GM12878 (cell line): ENCODE data around the gene NUP214. TPM values are rescaled to one million over a fixed set of nuclear protein-coding genes. Genes with fewer than 3 reads are reported as not detected.

Experiments used
- ATAC-seq: fragments of 200-7000 bp; cut with Tn5 transposase; 3 replicates; pipeline ENCODE4 v1.9.1; 2020; ENCODE audit warnings: mild to moderate bottlenecking, moderate library complexity
- BruUV-seq: library from RNA; stranded (reverse); fragments of 400-500 nt; replicated peaks from 2 replicates; lab custom pipeline; 2021; lab: Mats Ljungman, UMichigan
- CTCF ChIA-PET: fragments of 300-600 bp; sonication (Branson Sonifier 250); formaldehyde crosslinking; extraction: SDS; loops from one replicate; lab custom pipeline; 2021; ENCODE audit warnings: inconsistent platforms; lab: Yijun Ruan, JAX
- POLR2A ChIA-PET: fragments of 350-600 bp; formaldehyde crosslinking; extraction: SDS; loops from one replicate; lab custom pipeline; 2021; ENCODE audit warnings: inconsistent platforms; lab: Charles Lee
- RAD21 ChIA-PET: fragments of 300-600 bp; sonication (Branson Sonifier 250); formaldehyde crosslinking; loops from one replicate; lab custom pipeline; 2023; ENCODE audit warnings: antibody characterized with exemption; ENCODE audit not compliant: unreplicated experiment; lab: Charles Lee
- SMC1A ChIA-PET: fragments of 300-600 bp; sonication (Branson Sonifier 250); formaldehyde crosslinking; loops from one replicate; lab custom pipeline; 2023; ENCODE audit not compliant: unreplicated experiment, uncharacterized antibody; lab: Charles Lee
- DNase-seq: peaks from one replicate; pipeline ENCODE4 v3.0.0-alpha.2; 2011; ENCODE audit warnings: low read depth, low spot score
- FAIRE-seq: peaks from 3 replicates; lab custom pipeline; 2011; peaks lifted over from hg19 to GRCh38; lab: Jason Lieb, UNC
- H2AFZ ChIP-seq: 2 replicates; pipeline ENCODE4 v1.6.0; 2011; ENCODE audit warnings: low read depth, low read length, control low read depth; ENCODE audit not compliant: control insufficient read depth
- H3K27ac ChIP-seq: 2 replicates; pipeline ENCODE4 v1.5.1; 2011; ENCODE audit warnings: control low read depth; ENCODE audit not compliant: control insufficient read depth, insufficient read depth
- H3K27me3 ChIP-seq, 2 experiments: replicated peaks in 1 of 2; 2 replicates each; pipeline versions ENCODE4 v1.6.0 to v1.6.1; 2011; ENCODE audit warnings: low read length in 1 of 2; ENCODE audit not compliant: control insufficient read depth in 2 of 2, insufficient read depth in 2 of 2
- H3K36me3 ChIP-seq, 2 experiments: 2 replicates each; pipeline ENCODE4 v1.5.1; 2011; ENCODE audit warnings: low read length in 1 of 2; ENCODE audit not compliant: control insufficient read depth in 2 of 2, insufficient read depth in 2 of 2
- H3K4me1 ChIP-seq: 2 replicates; pipeline ENCODE4 v1.6.1; 2011; ENCODE audit warnings: mild to moderate bottlenecking, low read length, moderate library complexity, mixed read lengths; ENCODE audit not compliant: control insufficient read depth, insufficient read depth
- H3K4me2 ChIP-seq: 2 replicates; pipeline ENCODE4 v1.6.0; 2011; ENCODE audit warnings: control low read depth; ENCODE audit not compliant: control insufficient read depth, insufficient read depth
- H3K4me3 ChIP-seq: fragments of 200-600 bp; sonication (generic); 2 replicates; pipeline ENCODE4 v1.5.1; 2016
- H3K79me2 ChIP-seq: 2 replicates; pipeline ENCODE4 v1.6.0; 2011; ENCODE audit warnings: low read length; ENCODE audit not compliant: control insufficient read depth, insufficient read depth
- H3K9ac ChIP-seq: 2 replicates; pipeline ENCODE4 v1.8.0; 2011; ENCODE audit warnings: low read length, control low read depth, mixed read lengths; ENCODE audit not compliant: control insufficient read depth, insufficient read depth
- H3K9me3 ChIP-seq: replicated peaks from 3 replicates; pipeline ENCODE4 v1.5.1; 2011; ENCODE audit warnings: mild to moderate bottlenecking, low read length; ENCODE audit not compliant: control insufficient read depth, insufficient read depth
- H4K20me1 ChIP-seq: 2 replicates; pipeline ENCODE4 v1.6.0; 2011; ENCODE audit not compliant: control insufficient read depth, insufficient read depth
- CBX3 ChIP-seq: fragments of 200-600 bp; sonication (generic); IDR thresholded peaks from 2 replicates; pipeline ENCODE4 v1.6.1; 2016; ENCODE audit warnings: low read depth, borderline replicate concordance
- KLF5 ChIP-seq: fragments of 450-650 bp; IDR thresholded peaks from 2 replicates; pipeline ENCODE4 v1.6.1; 2014; ENCODE audit warnings: mild to moderate bottlenecking; ENCODE audit not compliant: partially characterized antibody
- MYC ChIP-seq: IDR thresholded peaks from 2 replicates; pipeline ENCODE4 v1.6.1; 2011; ENCODE audit warnings: mild to moderate bottlenecking, low read length, moderate library complexity, inconsistent platforms; ENCODE audit not compliant: insufficient read depth, insufficient replicate concordance, insufficient read length, severe bottlenecking
- NR2C2 ChIP-seq: IDR thresholded peaks from 2 replicates; pipeline ENCODE4 v1.6.1; 2011; ENCODE audit warnings: borderline replicate concordance, low read depth; ENCODE audit not compliant: control insufficient read depth, insufficient read length
- RCOR1 ChIP-seq: conservative IDR thresholded peaks from 2 replicates; pipeline ENCODE4 v1.6.1; 2012; ENCODE audit warnings: low read depth, low read length, improper control_type of control experiment
- WGBS: methylation state at CpG from one replicate; pipeline ENCODE4 v1.1.6; 2016; ENCODE audit warnings: low lambda C conversion rate; ENCODE audit not compliant: insufficient replicate concordance, insufficient coverage; ENCODE audit errors: missing lambda C conversion rate; 5-methylcytosine and 5-hydroxymethylcytosine counted together
- in situ Hi-C: fragments of 300-500 bp; cut with MboI; formaldehyde crosslinking; loops from 9 replicates; pipeline ENCODE4 v1.14.3; 2018; ENCODE audit warnings: mixed read lengths
- intact Hi-C: fragments of 100-400 bp; cut with micrococcal nuclease; formaldehyde crosslinking; loops from one replicate; pipeline ENCODE4 v1.14.2; 2022; ENCODE audit not compliant: unreplicated experiment
- polyA plus RNA-seq, 11 experiments: library from polyadenylated mRNA; depleted of rRNA in 4 of 11; unstranded in 6 of 11; stranded (reverse) in 5 of 11; fragments of >200 nt; fragmentation: Nextera tagmentation in 4 of 11; fragmentation: Illumina TruSeq in 1 of 11; extraction: Ambion mirVana in 4 of 11; extraction: Trizol in 1 of 11; gene quantifications; 1 replicate in 1 of 11; 2 replicates in 10 of 11; pipeline versions ENCODE4 v1.2.1 to v1.2.3, GENCODE V29; 2011 to 2016; ENCODE audit warnings: inconsistent platforms in 2 of 11, missing spikeins in 2 of 11, low read depth in 1 of 11
- total RNA-seq, 4 experiments: library from RNA; depleted of rRNA in 3 of 4; stranded (reverse); fragments of >200 nt in 3 of 4; fragmentation: Illumina TruSeq in 1 of 4; extraction: Trizol in 1 of 4; gene quantifications; 2 replicates each; pipeline versions ENCODE4 v1.2.1 to v1.2.3, GENCODE V29; 2013 to 2021

NUP214 gene
- total and polyA plus RNA-seq, 10 of the 15 experiments (the other 5 are each of a cell fraction or from before 2014, with no cell fraction given): 11.7 to 53.8 (median 17.6) TPM

DNA sequence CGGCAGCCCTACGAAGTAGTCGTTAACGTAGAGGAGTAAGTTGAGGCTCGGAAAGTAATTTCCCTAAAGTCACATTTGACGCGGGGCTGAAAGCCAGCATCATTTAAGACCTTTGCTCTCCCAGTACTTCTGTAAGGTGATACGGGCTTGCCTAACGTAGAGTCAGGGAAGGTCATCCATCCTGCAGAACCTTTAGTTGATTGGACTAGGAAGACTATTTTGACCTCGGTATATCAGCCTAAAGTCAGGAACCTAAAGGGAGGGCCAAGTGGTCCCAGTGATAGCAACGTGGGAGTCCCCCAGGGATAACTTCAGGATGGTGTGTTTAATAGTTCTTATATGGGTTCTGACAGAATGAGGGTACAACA, 657 bp downstream of the NUP214 start:
- RAD21 ChIA-PET: interaction anchor here (2.1 kb wide), 1 partner anchor 210 kb away, joined by 5 read pairs; no protein-coding TSS in a partner anchor
- intact Hi-C loops: loop anchor here (5.0 kb wide), 1 partner anchor 146 kb away; no protein-coding TSS in a partner anchor
- Histone ChIP-seq H3K4me1 (peaks cover 7% of the 10 kb centered on the region), H3K9ac (peak overlapping the region; percentile 82), H3K4me3 (peak overlapping the region; percentile 96), H3K4me2 (peak overlapping the region; percentile 79), H3K9me3 (no peaks in the 10 kb centered on the region), H4K20me1 (no peaks in the 10 kb centered on the region), H2AFZ (peak overlapping the region; percentile 66), H3K27me3 (no peaks in the 10 kb centered on the region), H3K79me2 (peaks cover 23% of the 10 kb centered on the region), H3K27ac (peak overlapping the region; percentile 79), H3K36me3 (peaks cover under 1 to 20% of the 10 kb centered on the region in 2 experiments; a peak in 3 of 4 replicates)
- FAIRE-seq (no peak), ATAC-seq (no peak), DNase-seq (no peak)
- CTCF ChIA-PET: interaction anchor here (0.6 to 1.3 kb wide), 2 partner anchors 375 to 618 kb away, joined by 3 read pairs; no protein-coding TSS in a partner anchor
- BruUV-seq: no TSS peak
- TF ChIP-seq RCOR1 (0 out of 2 replicates have a peak, but pooled peaks have one; percentile 10), MYC (no peak)
- WGBS: under 1% methylated on average over 11 of the region's 11 CpGs
- POLR2A ChIA-PET: interaction anchor here (1.3 kb wide), 1 partner anchor 210 kb away, joined by 4 read pairs; no protein-coding TSS in a partner anchor
- SMC1A ChIA-PET: no interaction called here
- in situ Hi-C loops: no loop called here

DNA sequence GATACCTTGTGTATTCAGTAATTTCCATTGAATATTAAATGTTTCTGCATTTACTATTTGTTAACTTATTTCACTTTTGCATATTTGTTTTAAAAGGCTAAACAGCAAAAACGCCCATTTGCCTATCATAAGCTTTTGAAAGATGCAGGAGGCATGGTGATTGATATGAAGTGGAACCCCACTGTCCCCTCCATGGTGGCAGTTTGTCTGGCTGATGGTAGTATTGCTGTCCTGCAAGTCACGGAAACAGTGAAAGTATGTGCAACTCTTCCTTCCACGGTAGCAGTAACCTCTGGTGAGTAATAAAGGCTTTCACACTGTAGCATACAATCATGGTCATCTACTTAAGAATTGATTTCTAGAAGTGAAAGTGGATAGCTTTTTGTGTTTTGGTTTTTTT, 3.8 kb downstream of the NUP214 start:
- TF ChIP-seq KLF5: no peak
- no peak for TF ChIP-seq NR2C2
- TF ChIP-seq CBX3: no peak
- H3K4me1 ChIP-seq: peaks cover 7% of the 10 kb centered on the region
- ChIA-PET CTCF (no interaction called here), POLR2A (no interaction called here), RAD21 (no interaction called here), SMC1A (interaction anchor here (1.2 kb wide), 1 partner anchor 14 kb away, joined by 3 read pairs; no protein-coding TSS in a partner anchor)
- no peak overlapping the region for H3K27ac ChIP-seq
- 48% methylated on average over 3 of the region's 3 CpGs for WGBS
- ATAC-seq: no peak
- no peak overlapping the region for H2AFZ ChIP-seq
- peaks cover 5 to 36% of the 10 kb centered on the region in 2 experiments for H3K36me3 ChIP-seq
- H3K27me3 ChIP-seq: no peaks in the 10 kb centered on the region
- no peak overlapping the region for H3K4me2 ChIP-seq
- intact Hi-C loops (loop anchor here (5.0 kb wide), 1 partner anchor 143 kb away; no protein-coding TSS in a partner anchor), in situ Hi-C loops (no loop called here)
- no peaks in the 10 kb centered on the region for H4K20me1 ChIP-seq
- FAIRE-seq: no peak
- DNase-seq: no peak
- no peaks in the 10 kb centered on the region for H3K9me3 ChIP-seq
- no peak overlapping the region for H3K9ac ChIP-seq
- peaks cover 23% of the 10 kb centered on the region for H3K79me2 ChIP-seq
- BruUV-seq: no TSS peak
- H3K4me3 ChIP-seq: no peak overlapping the region
